Measurements from ENCODE around the gene OSBP2. TPM values are rescaled to one million over a fixed set of nuclear protein-coding genes. Genes with fewer than 3 reads are reported as not detected.

The OSBP2 gene
- total and polyA plus RNA-seq, 2 experiments from 2014 or later: 2.1 to 2.9 TPM

DNA sequence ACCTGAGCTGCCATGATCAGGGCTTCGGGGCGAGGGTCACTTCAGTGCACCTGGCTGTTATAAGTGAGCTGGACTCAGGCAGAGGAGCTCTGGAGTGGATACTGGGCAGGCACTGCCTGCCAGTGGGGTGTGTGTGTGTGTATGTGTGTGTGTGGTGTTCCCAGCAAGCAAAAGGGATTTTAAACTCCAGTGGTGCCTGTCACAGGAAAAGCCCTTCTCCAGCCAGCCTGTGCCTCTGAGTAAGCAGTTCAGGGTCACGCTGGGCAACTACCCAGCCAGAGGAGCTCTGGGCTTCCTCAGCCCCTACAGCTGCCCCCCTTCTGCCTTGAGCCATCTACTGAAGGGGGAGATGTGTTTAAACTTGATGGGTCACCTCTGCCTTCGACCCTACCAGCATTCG is 109.0 kb downstream of the OSBP2 start (continued):
- TF ChIP-seq, protein P1, sequence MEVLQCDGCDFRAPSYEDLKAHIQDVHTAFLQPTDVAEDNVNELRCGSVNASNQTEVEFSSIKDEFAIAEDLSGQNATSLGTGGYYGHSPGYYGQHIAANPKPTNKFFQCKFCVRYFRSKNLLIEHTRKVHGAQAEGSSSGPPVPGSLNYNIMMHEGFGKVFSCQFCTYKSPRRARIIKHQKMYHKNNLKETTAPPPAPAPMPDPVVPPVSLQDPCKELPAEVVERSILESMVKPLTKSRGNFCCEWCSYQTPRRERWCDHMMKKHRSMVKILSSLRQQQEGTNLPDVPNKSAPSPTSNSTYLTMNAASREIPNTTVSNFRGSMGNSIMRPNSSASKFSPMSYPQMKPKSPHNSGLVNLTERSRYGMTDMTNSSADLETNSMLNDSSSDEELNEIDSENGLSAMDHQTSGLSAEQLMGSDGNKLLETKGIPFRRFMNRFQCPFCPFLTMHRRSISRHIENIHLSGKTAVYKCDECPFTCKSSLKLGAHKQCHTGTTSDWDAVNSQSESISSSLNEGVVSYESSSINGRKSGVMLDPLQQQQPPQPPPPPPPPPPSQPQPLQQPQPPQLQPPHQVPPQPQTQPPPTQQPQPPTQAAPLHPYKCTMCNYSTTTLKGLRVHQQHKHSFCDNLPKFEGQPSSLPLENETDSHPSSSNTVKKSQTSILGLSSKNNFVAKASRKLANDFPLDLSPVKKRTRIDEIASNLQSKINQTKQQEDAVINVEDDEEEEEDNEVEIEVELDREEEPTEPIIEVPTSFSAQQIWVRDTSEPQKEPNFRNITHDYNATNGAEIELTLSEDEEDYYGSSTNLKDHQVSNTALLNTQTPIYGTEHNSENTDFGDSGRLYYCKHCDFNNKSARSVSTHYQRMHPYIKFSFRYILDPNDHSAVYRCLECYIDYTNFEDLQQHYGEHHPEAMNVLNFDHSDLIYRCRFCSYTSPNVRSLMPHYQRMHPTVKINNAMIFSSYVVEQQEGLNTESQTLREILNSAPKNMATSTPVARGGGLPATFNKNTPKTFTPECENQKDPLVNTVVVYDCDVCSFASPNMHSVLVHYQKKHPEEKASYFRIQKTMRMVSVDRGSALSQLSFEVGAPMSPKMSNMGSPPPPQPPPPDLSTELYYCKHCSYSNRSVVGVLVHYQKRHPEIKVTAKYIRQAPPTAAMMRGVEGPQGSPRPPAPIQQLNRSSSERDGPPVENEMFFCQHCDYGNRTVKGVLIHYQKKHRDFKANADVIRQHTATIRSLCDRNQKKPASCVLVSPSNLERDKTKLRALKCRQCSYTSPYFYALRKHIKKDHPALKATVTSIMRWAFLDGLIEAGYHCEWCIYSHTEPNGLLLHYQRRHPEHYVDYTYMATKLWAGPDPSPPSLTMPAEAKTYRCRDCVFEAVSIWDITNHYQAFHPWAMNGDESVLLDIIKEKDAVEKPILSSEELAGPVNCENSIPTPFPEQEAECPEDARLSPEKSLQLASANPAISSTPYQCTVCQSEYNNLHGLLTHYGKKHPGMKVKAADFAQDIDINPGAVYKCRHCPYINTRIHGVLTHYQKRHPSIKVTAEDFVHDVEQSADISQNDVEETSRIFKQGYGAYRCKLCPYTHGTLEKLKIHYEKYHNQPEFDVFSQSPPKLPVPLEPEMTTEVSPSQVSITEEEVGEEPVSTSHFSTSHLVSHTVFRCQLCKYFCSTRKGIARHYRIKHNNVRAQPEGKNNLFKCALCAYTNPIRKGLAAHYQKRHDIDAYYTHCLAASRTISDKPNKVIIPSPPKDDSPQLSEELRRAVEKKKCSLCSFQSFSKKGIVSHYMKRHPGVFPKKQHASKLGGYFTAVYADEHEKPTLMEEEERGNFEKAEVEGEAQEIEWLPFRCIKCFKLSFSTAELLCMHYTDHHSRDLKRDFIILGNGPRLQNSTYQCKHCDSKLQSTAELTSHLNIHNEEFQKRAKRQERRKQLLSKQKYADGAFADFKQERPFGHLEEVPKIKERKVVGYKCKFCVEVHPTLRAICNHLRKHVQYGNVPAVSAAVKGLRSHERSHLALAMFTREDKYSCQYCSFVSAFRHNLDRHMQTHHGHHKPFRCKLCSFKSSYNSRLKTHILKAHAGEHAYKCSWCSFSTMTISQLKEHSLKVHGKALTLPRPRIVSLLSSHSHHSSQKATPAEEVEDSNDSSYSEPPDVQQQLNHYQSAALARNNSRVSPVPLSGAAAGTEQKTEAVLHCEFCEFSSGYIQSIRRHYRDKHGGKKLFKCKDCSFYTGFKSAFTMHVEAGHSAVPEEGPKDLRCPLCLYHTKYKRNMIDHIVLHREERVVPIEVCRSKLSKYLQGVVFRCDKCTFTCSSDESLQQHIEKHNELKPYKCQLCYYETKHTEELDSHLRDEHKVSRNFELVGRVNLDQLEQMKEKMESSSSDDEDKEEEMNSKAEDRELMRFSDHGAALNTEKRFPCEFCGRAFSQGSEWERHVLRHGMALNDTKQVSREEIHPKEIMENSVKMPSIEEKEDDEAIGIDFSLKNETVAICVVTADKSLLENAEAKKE (CRISPR knock-in tag; IDR thresholded peaks at IDR 0.05): no peak

DNA sequence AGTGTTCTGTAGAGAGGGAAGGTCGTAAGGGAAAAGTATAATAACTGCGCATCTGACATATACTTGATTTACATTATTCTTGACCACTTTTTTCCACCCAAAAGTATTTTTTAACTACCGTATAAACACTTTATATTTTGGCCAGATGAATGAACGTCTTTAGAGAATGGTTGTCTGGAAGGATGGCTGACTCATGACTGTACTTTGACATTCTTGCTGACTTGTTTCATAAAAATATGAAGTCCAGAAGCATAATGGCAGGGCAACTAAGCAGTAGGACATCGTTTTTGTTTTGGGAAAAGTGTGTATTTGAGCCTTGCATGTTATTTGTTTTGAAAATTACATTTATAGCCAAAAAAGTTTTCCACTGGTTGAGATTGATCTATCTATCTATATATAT is 110.0 kb downstream of the OSBP2 start:
- Histone ChIP-seq H3K4me2 (no peak overlapping the region), H3K27ac (ENCODE audit: low read depth) (no peak overlapping the region), H2AFZ (no peak overlapping the region), H3K79me2 (replicated peaks; ENCODE audit: insufficient read depth) (no peaks in the 10 kb centered on the region), H3K9me2 (ENCODE audit: insufficient read depth) (no peaks in the 10 kb centered on the region), H3K4me1 (ENCODE audit: insufficient read depth) (peaks cover 23% of the 10 kb centered on the region), H3F3A (replicated peaks; ENCODE audit: low read depth) (no peaks in the 10 kb centered on the region), H4K20me1 (replicated peaks; ENCODE audit: insufficient read depth) (peaks cover 9% of the 10 kb centered on the region), H3K27me3 (ENCODE audit: insufficient read depth) (peaks cover 37% of the 10 kb centered on the region), H3K4me3 (no peak overlapping the region), H3K36me3 (ENCODE audit: insufficient read depth) (no peaks in the 10 kb centered on the region)
- no peak overlapping the region for H3K4me3 Mint-ChIP-seq
- no peak overlapping the region for H3K27ac Mint-ChIP-seq
- H3K9me3 Mint-ChIP-seq: no peaks in the 10 kb centered on the region
- peaks cover 39% of the 10 kb centered on the region for H3K27me3 Mint-ChIP-seq (ENCODE audit: insufficient read depth, low read depth, poor library complexity)
- peaks cover 22% of the 10 kb centered on the region for H3K4me1 Mint-ChIP-seq
- no peak for DNase-seq (ENCODE audit: low spot score)
- no peaks in the 10 kb centered on the region for H3K36me3 Mint-ChIP-seq (ENCODE audit: low read depth)
- no peak for ATAC-seq
- TF ChIP-seq EZH2 (IDR thresholded peaks at IDR 0.05; ENCODE audit: low read depth, unreplicated experiment) (no peak), EZH2phosphoT487 (IDR thresholded peaks at IDR 0.05; ENCODE audit: unreplicated experiment) (no peak), ZNF331 (CRISPR knock-in tag; IDR thresholded peaks at IDR 0.05; ENCODE audit: low read depth) (no peak), CREB1 (CRISPR knock-in tag; IDR thresholded peaks at IDR 0.05; ENCODE audit: low read depth) (no peak)
- TF ChIP-seq, protein P2, sequence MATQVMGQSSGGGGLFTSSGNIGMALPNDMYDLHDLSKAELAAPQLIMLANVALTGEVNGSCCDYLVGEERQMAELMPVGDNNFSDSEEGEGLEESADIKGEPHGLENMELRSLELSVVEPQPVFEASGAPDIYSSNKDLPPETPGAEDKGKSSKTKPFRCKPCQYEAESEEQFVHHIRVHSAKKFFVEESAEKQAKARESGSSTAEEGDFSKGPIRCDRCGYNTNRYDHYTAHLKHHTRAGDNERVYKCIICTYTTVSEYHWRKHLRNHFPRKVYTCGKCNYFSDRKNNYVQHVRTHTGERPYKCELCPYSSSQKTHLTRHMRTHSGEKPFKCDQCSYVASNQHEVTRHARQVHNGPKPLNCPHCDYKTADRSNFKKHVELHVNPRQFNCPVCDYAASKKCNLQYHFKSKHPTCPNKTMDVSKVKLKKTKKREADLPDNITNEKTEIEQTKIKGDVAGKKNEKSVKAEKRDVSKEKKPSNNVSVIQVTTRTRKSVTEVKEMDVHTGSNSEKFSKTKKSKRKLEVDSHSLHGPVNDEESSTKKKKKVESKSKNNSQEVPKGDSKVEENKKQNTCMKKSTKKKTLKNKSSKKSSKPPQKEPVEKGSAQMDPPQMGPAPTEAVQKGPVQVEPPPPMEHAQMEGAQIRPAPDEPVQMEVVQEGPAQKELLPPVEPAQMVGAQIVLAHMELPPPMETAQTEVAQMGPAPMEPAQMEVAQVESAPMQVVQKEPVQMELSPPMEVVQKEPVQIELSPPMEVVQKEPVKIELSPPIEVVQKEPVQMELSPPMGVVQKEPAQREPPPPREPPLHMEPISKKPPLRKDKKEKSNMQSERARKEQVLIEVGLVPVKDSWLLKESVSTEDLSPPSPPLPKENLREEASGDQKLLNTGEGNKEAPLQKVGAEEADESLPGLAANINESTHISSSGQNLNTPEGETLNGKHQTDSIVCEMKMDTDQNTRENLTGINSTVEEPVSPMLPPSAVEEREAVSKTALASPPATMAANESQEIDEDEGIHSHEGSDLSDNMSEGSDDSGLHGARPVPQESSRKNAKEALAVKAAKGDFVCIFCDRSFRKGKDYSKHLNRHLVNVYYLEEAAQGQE (IDR thresholded peaks at IDR 0.05; ENCODE audit: unreplicated experiment): no peak
- TF ChIP-seq, protein P1 (CRISPR knock-in tag; IDR thresholded peaks at IDR 0.05): no peak
